ENCODE measurements around the gene TOM1L1.
"Not testable (repeated sequence)": the region's sequence is repeated elsewhere in the genome, so short reads cannot be mapped to it uniquely, and the experiment has no call there.

Gene TOM1L1, protein sequence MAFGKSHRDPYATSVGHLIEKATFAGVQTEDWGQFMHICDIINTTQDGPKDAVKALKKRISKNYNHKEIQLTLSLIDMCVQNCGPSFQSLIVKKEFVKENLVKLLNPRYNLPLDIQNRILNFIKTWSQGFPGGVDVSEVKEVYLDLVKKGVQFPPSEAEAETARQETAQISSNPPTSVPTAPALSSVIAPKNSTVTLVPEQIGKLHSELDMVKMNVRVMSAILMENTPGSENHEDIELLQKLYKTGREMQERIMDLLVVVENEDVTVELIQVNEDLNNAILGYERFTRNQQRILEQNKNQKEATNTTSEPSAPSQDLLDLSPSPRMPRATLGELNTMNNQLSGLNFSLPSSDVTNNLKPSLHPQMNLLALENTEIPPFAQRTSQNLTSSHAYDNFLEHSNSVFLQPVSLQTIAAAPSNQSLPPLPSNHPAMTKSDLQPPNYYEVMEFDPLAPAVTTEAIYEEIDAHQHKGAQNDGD

GRCh38 chr17:54900457-54901229, at the start of gene TOM1L1:
TOM1L1 (plus strand) TSS chr17:54900852; CDS start chr17:54900866, 14 bp downstream.
- DNase-seq: peak; percentile 92

DNA sequence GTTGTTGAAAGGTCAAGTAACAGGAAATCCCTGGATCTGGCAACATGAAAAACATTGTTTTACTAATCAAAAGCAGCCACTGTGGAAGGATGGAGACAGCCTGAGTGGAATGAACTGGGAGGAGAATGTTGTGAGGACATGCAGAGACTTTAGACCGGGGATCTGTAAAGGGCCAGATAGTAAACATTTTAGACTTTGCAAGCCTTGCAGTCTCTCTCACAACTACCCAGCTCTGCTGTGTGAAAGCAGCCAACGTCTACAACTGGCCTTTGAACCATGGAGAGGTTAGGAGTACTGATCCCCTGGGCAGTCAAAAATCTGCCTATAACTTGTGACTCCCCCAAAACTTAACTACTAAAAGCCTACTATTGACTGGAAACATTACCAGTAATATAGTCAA, 41.5 kb upstream of the TOM1L1 start:
- no peak for DNase-seq

DNA sequence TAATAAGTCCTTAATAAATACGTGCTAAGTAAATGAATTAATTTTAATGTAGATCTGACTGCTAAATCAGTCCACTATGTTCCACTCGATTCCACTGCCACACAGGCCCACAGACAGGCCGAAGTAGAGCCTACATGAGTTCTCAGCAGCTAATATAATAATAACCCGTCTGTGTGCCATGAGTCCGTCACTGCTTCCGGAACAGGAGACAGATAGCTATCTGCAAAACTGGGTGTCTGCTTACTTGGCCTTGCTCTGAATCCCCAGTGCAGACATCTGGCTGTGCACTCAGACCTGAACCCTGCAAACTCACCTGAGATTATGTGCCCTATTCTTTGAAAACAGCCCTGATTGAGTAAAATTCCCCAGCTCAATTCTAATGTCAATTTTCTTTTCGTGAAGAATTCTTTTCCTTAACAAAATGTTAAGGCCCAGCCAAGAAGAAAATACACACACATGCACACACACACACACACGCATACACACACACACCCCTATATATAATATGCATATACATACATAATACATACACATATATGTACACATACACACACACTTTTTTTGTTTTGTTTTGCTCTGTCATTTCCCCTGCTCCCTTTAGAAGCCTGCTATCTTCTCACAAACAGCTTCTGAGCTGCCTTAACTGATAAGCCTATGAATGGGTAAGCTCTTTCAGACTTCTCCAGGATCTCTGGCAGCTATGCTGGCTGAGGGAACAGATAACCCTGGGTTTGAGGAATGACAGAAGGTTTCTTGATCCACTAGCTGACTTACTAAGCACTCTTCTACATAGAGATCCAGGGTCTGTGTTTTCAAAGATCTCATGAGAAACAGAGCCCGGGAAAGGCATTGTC, 39.8 kb upstream of the TOM1L1 start:
- no peak for DNase-seq

GRCh38 chr17:54861471-54861983, 39.1 kb upstream of the TOM1L1 start:
- no peak for DNase-seq

DNA sequence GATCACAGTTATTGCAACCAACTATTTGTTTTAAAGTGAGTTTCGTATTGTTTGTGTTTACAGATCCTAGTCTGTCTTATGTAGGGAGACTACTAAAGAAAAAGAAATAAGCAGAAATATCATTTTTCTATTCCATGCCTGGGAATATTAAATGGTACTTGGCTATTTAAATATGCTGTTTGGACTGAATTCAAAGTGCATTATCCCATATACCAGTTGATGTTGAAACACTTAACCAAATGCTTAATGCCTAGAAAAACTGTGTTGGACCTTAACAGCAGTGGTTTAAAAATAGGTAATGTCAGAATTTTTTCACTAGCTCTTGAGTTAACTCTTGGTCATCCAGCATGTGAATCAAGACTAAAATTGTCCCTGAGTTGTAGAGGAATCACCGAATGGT, 37.5 kb upstream of the TOM1L1 start:
- no peak for DNase-seq

DNA sequence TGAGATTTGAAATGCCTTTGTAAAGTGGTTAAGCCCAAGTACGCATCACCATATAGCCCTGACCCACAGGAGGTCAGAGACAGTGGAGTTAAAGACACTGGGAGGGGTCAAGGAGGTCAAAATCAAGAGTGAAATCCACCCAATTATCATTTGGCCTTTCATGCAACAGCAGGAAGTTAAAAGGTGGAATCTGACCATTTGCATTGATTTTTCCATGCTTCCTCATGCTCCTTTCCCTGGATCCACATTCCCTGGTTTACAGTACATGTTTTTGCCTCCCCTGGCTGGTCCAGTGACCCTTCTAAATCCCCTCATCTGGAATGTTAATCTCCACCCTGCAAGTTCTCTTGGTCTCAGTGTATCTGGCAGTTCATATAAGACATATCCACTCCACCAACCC, 36.6 kb upstream of the TOM1L1 start:
- no peak for DNase-seq

DNA sequence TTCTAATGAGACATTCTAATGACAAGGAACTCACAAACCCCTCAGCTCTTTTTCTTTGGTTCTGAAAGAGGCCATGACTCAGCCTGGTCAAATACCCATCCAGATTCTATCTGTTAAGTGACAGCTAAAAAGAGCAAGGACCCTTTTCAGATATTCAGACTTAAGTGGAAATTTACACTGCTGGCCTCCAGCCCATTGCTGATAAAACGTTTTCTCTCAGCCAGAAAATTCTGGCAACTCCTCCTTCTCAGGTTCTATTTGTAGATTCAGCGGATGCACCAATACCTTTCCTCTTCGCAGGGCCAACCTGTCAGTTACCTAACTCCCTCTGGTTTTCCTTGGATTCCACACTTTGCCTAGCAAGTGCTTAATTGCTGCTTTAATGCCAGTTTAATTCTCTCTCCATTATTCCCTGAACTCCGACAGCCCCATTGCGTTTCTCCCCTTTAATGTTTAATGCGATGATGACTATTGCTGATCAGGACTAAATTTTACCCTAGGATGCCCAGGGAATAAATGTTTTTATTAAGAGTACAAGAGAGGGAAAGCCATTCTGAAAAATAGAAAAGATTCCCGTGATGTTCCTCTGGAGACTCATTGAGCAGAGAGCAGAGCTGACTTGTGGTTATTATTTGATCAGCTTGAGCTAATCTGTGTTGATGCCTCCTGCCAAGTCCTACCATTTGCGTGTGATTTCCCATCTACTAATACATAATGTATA, 35.9 kb upstream of the TOM1L1 start:
- DNase-seq: peak; percentile 60

DNA sequence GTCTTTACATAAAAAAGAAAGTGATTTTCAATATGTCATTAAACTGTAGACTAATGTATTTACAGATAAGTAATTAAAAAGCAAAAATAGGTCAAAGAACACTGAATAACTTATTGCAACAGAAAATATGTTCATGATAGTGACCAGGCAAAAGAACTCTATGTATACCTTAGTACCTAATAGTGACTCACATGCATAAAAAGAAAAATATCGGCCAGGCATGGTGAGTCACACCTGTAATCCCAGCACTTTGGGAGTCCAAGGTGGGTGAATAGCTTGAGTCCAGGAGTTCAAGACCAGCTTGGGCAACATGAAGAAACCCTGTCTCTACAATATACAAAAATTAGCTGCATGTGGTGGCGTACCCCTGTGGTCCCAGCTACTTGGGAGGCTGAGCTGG, 33.0 kb upstream of the TOM1L1 start:
- no peak for DNase-seq

DNA sequence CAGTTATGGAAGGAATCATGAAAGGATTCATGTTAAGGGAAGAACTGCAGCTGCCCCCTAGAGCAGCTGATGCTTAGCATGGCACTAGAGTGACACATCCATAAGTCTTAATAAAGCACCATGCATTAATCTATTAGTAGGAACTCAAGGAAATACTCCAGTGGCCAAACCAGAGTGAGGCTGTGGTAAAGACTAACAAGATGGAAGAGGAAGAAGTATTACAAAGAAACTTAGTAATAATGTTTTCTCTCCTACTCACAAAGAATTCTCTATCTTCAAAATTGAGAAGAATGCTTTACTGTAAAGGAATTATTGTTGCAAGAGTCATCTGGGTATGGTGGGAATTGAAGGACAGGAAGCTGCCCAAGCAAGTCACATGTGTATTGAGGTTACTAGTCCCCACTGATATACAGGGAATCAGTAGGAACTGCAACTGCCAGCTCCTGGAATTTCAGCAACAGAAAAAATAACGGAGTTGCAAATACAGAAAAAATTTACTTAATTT, 29.9 kb upstream of the TOM1L1 start:
- no peak for DNase-seq

GRCh38 chr17:54875906-54876305, 24.7 kb upstream of the TOM1L1 start:
- DNase-seq: not testable (repeated sequence)

GRCh38 chr17:54876656-54877195, 23.9 kb upstream of the TOM1L1 start:
- no peak for DNase-seq

- DNase-seq: no peak
Measured at GRCh38 chr17:54881255-54881972, 19.2 kb upstream of the TOM1L1 start.

DNA sequence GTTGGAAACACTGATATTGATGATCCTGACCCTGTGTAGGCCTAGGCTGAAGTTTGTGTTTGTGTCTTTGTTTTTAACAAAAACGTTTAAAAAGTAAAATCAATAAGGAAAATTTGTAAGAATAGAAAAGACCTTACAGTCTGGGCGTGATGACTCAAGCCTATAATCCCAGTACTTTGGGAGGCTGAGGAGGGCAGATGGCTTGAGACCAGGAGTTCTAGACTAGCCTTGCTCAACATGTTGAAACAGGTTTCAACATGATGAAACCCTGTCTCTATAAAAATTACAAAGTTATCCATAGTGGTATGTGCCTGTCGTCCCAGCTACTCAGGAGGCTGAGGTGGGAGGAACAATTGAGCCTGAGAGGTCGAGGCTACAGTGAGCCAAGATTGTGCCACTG, 18.3 kb upstream of the TOM1L1 start:
- no peak for DNase-seq

GRCh38 chr17:54882950-54883349, 17.7 kb upstream of the TOM1L1 start:
- DNase-seq: no peak

DNA sequence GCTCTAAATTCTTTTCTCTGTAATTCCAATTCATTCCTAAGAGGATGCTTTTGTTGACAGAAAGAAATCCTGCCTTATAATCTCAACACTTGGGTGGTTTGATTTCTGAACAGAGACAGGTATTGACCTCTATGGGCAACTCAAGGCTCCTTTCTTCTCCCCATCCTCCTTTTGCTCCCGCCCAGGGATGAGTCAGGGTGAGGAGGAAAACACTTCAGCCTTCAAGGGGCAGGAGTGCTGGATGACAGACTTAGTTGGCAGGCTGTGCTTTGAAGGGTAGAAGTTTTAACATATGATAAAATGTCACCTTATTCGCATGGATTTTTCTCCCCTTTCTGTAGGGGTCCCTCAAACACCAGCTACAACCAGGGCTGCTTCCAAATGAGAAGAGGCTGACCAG, 16.7 kb upstream of the TOM1L1 start:
- no peak for DNase-seq

GRCh38 chr17:54887787-54888186, 12.9 kb upstream of the TOM1L1 start:
- DNase-seq: no peak

GRCh38 chr17:54888254-54888653, 12.4 kb upstream of the TOM1L1 start:
- no peak for DNase-seq

DNA sequence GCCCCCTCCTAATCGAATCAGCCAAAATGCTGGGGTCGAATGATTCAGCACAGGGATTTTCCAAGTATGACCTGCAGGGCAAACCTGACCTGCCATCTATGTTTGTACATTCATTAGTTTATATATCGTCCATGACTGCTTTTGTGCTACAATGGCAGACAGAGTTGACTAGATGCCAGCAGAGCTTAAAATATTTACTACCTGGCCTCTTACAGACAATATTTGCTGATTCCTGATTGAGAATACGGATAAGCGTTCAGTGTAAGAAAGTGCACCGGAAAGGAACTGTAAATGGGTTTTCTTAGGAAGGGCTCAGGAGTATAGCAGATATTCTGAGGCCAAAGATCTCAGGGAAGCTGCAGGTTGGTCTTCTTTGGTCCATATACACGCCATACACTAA, 11.7 kb upstream of the TOM1L1 start:
- no peak for DNase-seq

DNA sequence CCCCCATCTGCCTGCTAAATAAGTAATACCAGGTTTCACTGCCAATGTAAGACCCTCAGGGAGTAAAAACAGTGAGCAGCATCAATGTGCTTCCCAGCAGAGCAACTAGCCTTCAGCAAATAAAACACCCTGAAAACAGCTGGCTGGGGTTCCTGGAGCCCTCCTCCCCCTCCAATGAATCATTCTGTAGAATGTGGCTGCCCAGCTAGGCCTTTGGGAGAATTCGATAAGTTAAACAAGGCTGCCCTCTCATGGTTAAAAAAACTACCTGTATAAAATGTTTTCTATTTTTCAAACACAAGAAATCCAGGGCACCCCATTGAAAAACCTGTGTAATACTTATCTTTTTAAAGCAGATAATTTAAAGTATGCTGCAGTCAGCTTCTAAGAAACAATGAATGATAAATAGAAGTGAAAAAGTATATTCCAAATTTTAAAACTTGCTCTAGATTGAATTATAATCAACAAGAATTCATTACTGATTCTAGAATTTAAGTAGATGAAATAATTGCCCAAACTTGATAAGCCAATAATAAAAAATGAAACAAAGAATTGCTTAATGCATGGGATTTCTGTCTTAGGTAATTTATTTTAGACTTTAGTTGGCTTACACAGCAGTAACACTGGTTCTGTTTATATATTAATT, 9.4 kb upstream of the TOM1L1 start:
- peak; percentile 61 for DNase-seq

GRCh38 chr17:54892360-54892759, 8.3 kb upstream of the TOM1L1 start:
- DNase-seq: no peak
